T-helper 17 cell (primary cell): Measurements from ENCODE around the gene IFNA10. TPM values are rescaled to one million over a fixed set of nuclear protein-coding genes. Genes with fewer than 3 reads are reported as not detected.
"Not testable (repeated sequence)": the region's sequence is repeated elsewhere in the genome, so short reads cannot be mapped to it uniquely, and the experiment has no call there.

Experiments used
- ATAC-seq: fragments of 150-1000 bp; cut with Tn5 transposase; 2 replicates; pipeline ENCODE4 v1.10.0; 2021; ENCODE audit warnings: mild to moderate bottlenecking, moderate library complexity
- DNase-seq, 3 donors: peaks; one replicate each; pipeline versions ENCODE4 v3.0.0 to v3.0.0-alpha.2; 2020 to 2021
- H3K9me3 ChIP-seq: one replicate; pipeline ENCODE4 v1.7.0; 2013; ENCODE audit warnings: low read length, mild to moderate bottlenecking; ENCODE audit not compliant: control insufficient read depth, poor library complexity, severe bottlenecking
- H3K27ac Mint-ChIP-seq: one replicate; pipeline ENCODE4 v1.8.0; 2022; ENCODE audit warnings: mild to moderate bottlenecking, moderate library complexity, mixed read lengths
- H3K27me3 Mint-ChIP-seq: one replicate; pipeline ENCODE4 v1.8.0; 2022; ENCODE audit warnings: mixed read lengths
- H3K36me3 Mint-ChIP-seq: one replicate; pipeline ENCODE4 v1.8.0; 2022; ENCODE audit warnings: low read depth, mixed read lengths
- H3K4me1 Mint-ChIP-seq: one replicate; pipeline ENCODE4 v1.8.0; 2022; ENCODE audit warnings: mild to moderate bottlenecking, mixed read lengths
- H3K4me3 Mint-ChIP-seq: one replicate; pipeline ENCODE4 v1.8.0; 2022; ENCODE audit warnings: mild to moderate bottlenecking, moderate library complexity, mixed read lengths
- total RNA-seq, 4 donors: library from RNA in 2 of 4; stranded (reverse) in 2 of 4; gene quantifications; one replicate each; pipeline ENCODE4 v1.2.3 and lab custom pipeline; 2022 to 2026

IFNA10 gene
- total RNA-seq (not detected), total RNA-seq (lab: John Stamatoyannopoulos, UW) (0 reads per million in 2 donors)

GRCh38 chr9:21207043-21207442, at the start of gene IFNA10:
Gene IFNA10, minus strand, starts transcription at chr9:21207143. Its CDS starts 46 bp downstream, at chr9:21207097.
- not testable (repeated sequence) for DNase-seq, H3K9me3 ChIP-seq, H3K36me3 Mint-ChIP-seq

GRCh38 chr9:21255538-21256212, 48.7 kb upstream of the IFNA10 start:
- H3K36me3 Mint-ChIP-seq, result no peaks in the 10 kb centered on the region
- no peaks in the 10 kb centered on the region for H3K9me3 ChIP-seq
- H3K4me1 Mint-ChIP-seq, result peaks cover 7% of the 10 kb centered on the region
- H3K27me3 Mint-ChIP-seq, result peaks cover 40% of the 10 kb centered on the region
- no peak overlapping the region for H3K4me3 Mint-ChIP-seq
- no peak overlapping the region for H3K27ac Mint-ChIP-seq
- no peak for ATAC-seq
- DNase-seq, result no peak

More at GRCh38 chr9:21207043-21207442, at the start of gene IFNA10:
- ATAC-seq, H3K4me3 Mint-ChIP-seq, H3K4me1 Mint-ChIP-seq, H3K27ac Mint-ChIP-seq: not testable (repeated sequence)
- peaks cover 27% of the 10 kb centered on the region for H3K27me3 Mint-ChIP-seq

GRCh38 chr9:21252721-21253547, 46.0 kb upstream of the IFNA10 start:
- DNase-seq, result no peak
- ATAC-seq, result peak; percentile 73
- Mint-ChIP-seq H3K27me3 (peaks cover 55% of the 10 kb centered on the region), H3K4me1 (peaks cover 7% of the 10 kb centered on the region), H3K4me3 (peak overlapping the region; percentile 80), H3K27ac (peak overlapping the region; percentile 89), H3K36me3 (no peaks in the 10 kb centered on the region)
- H3K9me3 ChIP-seq, result no peaks in the 10 kb centered on the region

- H3K4me3 Mint-ChIP-seq, result no peak overlapping the region
These were observed 44.7 kb upstream of the IFNA10 start for GRCh38 chr9:21251638-21252037.

GRCh38 chr9:21251190-21251589, 44.2 kb upstream of the IFNA10 start:
- peaks cover 41% of the 10 kb centered on the region for H3K27me3 Mint-ChIP-seq
- H3K9me3 ChIP-seq, result no peaks in the 10 kb centered on the region
- no peak overlapping the region for H3K4me3 Mint-ChIP-seq
- no peak for ATAC-seq
- H3K27ac Mint-ChIP-seq, result no peak overlapping the region
- no peaks in the 10 kb centered on the region for H3K36me3 Mint-ChIP-seq
- no peak for DNase-seq
- H3K4me1 Mint-ChIP-seq, result peaks cover 7% of the 10 kb centered on the region

More at GRCh38 chr9:21251638-21252037, 44.7 kb upstream of the IFNA10 start:
- Mint-ChIP-seq H3K27me3 (peaks cover 43% of the 10 kb centered on the region), H3K4me1 (peaks cover 7% of the 10 kb centered on the region), H3K36me3 (no peaks in the 10 kb centered on the region), H3K27ac (no peak overlapping the region)
- ATAC-seq (no peak), DNase-seq (no peak)
- no peaks in the 10 kb centered on the region for H3K9me3 ChIP-seq

GRCh38 chr9:21244836-21245235, 37.9 kb upstream of the IFNA10 start:
- DNase-seq (no peak), ATAC-seq (no peak)
- Mint-ChIP-seq H3K27me3 (peaks cover 39% of the 10 kb centered on the region), H3K4me1 (no peaks in the 10 kb centered on the region), H3K4me3 (no peak overlapping the region), H3K36me3 (no peaks in the 10 kb centered on the region), H3K27ac (no peak overlapping the region)
- no peaks in the 10 kb centered on the region for H3K9me3 ChIP-seq

- no peak for DNase-seq
- peaks cover 2% of the 10 kb centered on the region for H3K36me3 Mint-ChIP-seq
- no peak for ATAC-seq
- no peaks in the 10 kb centered on the region for H3K9me3 ChIP-seq
- no peak within 1 kb of the TSS for H3K4me3 Mint-ChIP-seq
- peaks cover 11% of the 10 kb centered on the region for H3K4me1 Mint-ChIP-seq
- no peak within 1 kb of the TSS for H3K27ac Mint-ChIP-seq
- peaks cover 29% of the 10 kb centered on the region for H3K27me3 Mint-ChIP-seq
These were observed 33.0 kb upstream of the IFNA10 start, which contains the start of gene IFNA14 for GRCh38 chr9:21239911-21240310. Gene IFNA14, minus strand, starts transcription at chr9:21240005. Its CDS starts 70 bp downstream, at chr9:21239935.

- peak overlapping the region; percentile 84 for H3K27ac Mint-ChIP-seq
- not testable (repeated sequence) for DNase-seq, ATAC-seq, H3K9me3 ChIP-seq, H3K36me3 Mint-ChIP-seq
- peaks cover 11% of the 10 kb centered on the region for H3K4me1 Mint-ChIP-seq
- H3K27me3 Mint-ChIP-seq, result peaks cover 15% of the 10 kb centered on the region
- H3K4me3 Mint-ChIP-seq, result peak overlapping the region; percentile 49
These were observed 29.4 kb upstream of the IFNA10 start for GRCh38 chr9:21236360-21236714.

- H3K27ac Mint-ChIP-seq, result peak overlapping the region; percentile 84
These were observed 28.8 kb upstream of the IFNA10 start for GRCh38 chr9:21235468-21236359.

GRCh38 chr9:21234153-21234687, 27.3 kb upstream of the IFNA10 start:
- DNase-seq, result no peak

More at GRCh38 chr9:21235468-21236359, 28.8 kb upstream of the IFNA10 start:
- not testable (repeated sequence) for H3K36me3 Mint-ChIP-seq, DNase-seq, H3K9me3 ChIP-seq
- peak; percentile 73 for ATAC-seq
- Mint-ChIP-seq H3K4me3 (peak overlapping the region; percentile 49), H3K27me3 (peaks cover 18% of the 10 kb centered on the region), H3K4me1 (peaks cover 15% of the 10 kb centered on the region)

GRCh38 chr9:21233258-21233657, 26.3 kb upstream of the IFNA10 start:
- no peak overlapping the region for H3K27ac Mint-ChIP-seq
- H3K9me3 ChIP-seq, result no peaks in the 10 kb centered on the region
- H3K4me3 Mint-ChIP-seq, result no peak overlapping the region
- no peak for DNase-seq
- peaks cover 2% of the 10 kb centered on the region for H3K36me3 Mint-ChIP-seq
- ATAC-seq, result no peak
- H3K4me1 Mint-ChIP-seq, result peaks cover 15% of the 10 kb centered on the region
- peaks cover 16% of the 10 kb centered on the region for H3K27me3 Mint-ChIP-seq

More at GRCh38 chr9:21234153-21234687, 27.3 kb upstream of the IFNA10 start:
- ATAC-seq, result no peak
- H3K27ac Mint-ChIP-seq, result no peak overlapping the region
- H3K4me3 Mint-ChIP-seq, result no peak overlapping the region
- H3K36me3 Mint-ChIP-seq, result peaks cover 2% of the 10 kb centered on the region
- no peaks in the 10 kb centered on the region for H3K9me3 ChIP-seq
- peaks cover 15% of the 10 kb centered on the region for H3K4me1 Mint-ChIP-seq
- H3K27me3 Mint-ChIP-seq, result peaks cover 20% of the 10 kb centered on the region

GRCh38 chr9:21228122-21228521, 21.2 kb upstream of the IFNA10 start, which contains the start of gene IFNA17:
Gene IFNA17, minus strand, starts transcription at chr9:21228222. Its CDS starts 49 bp downstream, at chr9:21228173.
- H3K9me3 ChIP-seq, result no peaks in the 10 kb centered on the region
- Mint-ChIP-seq H3K4me1 (peaks cover 3% of the 10 kb centered on the region), H3K27me3 (peaks cover 30% of the 10 kb centered on the region), H3K27ac (no peak within 1 kb of the TSS), H3K36me3 (no peaks in the 10 kb centered on the region), H3K4me3 (no peak within 1 kb of the TSS)
- no peak for ATAC-seq
- DNase-seq, result no peak
